ENCODE data around the gene ALKBH5. TPM values are rescaled to one million over a fixed set of nuclear protein-coding genes. Genes with fewer than 3 reads are reported as not detected.

Gene ALKBH5
- total and polyA plus RNA-seq, 2 experiments from 2014 or later, result 32.2 to 117 TPM

- Mint-ChIP-seq H3K4me1 (peaks cover 18% of the 10 kb centered on the region), H3K27ac (no peak overlapping the region), H3K9me3 (no peaks in the 10 kb centered on the region), H3K36me3 (ENCODE audit: low read depth) (no peaks in the 10 kb centered on the region), H3K27me3 (ENCODE audit: insufficient read depth, low read depth, poor library complexity) (peaks cover 15% of the 10 kb centered on the region), H3K4me3 (no peak overlapping the region)
- Histone ChIP-seq H4K20me1 (replicated peaks; ENCODE audit: insufficient read depth) (no peaks in the 10 kb centered on the region), H3K4me1 (ENCODE audit: insufficient read depth) (no peaks in the 10 kb centered on the region), H3K27ac (ENCODE audit: low read depth) (no peak overlapping the region), H3K36me3 (ENCODE audit: insufficient read depth) (no peaks in the 10 kb centered on the region), H3K79me2 (replicated peaks; ENCODE audit: insufficient read depth) (no peaks in the 10 kb centered on the region), H3K4me2 (no peak overlapping the region), H3K4me3 (no peak overlapping the region), H3K9me2 (ENCODE audit: insufficient read depth) (no peaks in the 10 kb centered on the region), H2AFZ (peak overlapping the region; percentile 56; the same call in 1 of the 2 replicates), H3F3A (replicated peaks; ENCODE audit: low read depth) (no peaks in the 10 kb centered on the region), H3K27me3 (ENCODE audit: insufficient read depth) (no peaks in the 10 kb centered on the region)
- peak; percentile 57 for DNase-seq (ENCODE audit: low spot score)
- TF ChIP-seq STAT1 (IDR thresholded peaks at IDR 0.05; ENCODE audit: unreplicated experiment) (no peak), ZNF331 (CRISPR knock-in tag; IDR thresholded peaks at IDR 0.05; ENCODE audit: low read depth) (no peak), ZNF114 (CRISPR knock-in tag; IDR thresholded peaks at IDR 0.05) (no peak), POLR2AphosphoS5 (IDR thresholded peaks at IDR 0.05; ENCODE audit: low read depth) (no peak)
- TF ChIP-seq, protein P1, sequence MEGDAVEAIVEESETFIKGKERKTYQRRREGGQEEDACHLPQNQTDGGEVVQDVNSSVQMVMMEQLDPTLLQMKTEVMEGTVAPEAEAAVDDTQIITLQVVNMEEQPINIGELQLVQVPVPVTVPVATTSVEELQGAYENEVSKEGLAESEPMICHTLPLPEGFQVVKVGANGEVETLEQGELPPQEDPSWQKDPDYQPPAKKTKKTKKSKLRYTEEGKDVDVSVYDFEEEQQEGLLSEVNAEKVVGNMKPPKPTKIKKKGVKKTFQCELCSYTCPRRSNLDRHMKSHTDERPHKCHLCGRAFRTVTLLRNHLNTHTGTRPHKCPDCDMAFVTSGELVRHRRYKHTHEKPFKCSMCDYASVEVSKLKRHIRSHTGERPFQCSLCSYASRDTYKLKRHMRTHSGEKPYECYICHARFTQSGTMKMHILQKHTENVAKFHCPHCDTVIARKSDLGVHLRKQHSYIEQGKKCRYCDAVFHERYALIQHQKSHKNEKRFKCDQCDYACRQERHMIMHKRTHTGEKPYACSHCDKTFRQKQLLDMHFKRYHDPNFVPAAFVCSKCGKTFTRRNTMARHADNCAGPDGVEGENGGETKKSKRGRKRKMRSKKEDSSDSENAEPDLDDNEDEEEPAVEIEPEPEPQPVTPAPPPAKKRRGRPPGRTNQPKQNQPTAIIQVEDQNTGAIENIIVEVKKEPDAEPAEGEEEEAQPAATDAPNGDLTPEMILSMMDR (conservative IDR thresholded peaks at IDR 0.05; ENCODE audit: low read depth in 2 of 2), result peak; percentile 41 to 73
- peak; percentile 58 for ATAC-seq
These were observed 43.7 kb upstream of the ALKBH5 start for GRCh38 chr17:18139949-18140348.

DNA sequence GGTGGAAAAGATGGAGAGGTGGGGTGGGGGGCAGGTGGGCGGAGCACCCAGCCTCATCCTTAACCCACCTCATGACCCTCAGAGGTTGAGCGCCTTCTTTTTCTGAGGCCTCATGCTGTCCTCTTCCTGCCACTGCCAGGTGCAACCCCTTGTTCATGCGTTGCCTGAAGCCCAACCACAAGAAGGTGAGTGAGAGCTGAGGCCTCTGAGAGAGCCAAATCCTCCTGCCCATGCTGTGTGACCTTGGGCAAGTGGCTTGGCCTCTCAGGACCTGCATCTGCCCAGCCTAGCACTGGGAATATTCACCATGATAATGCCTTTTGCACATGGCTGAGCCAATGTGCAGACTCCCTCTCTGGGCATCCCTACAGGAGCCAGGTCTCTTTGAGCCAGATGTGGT lies 43.0 kb upstream of the ALKBH5 start:
- Mint-ChIP-seq H3K36me3 (ENCODE audit: low read depth) (no peaks in the 10 kb centered on the region), H3K9me3 (no peaks in the 10 kb centered on the region), H3K4me1 (peaks cover 17% of the 10 kb centered on the region), H3K27ac (no peak overlapping the region), H3K4me3 (no peak overlapping the region), H3K27me3 (ENCODE audit: insufficient read depth, low read depth, poor library complexity) (peaks cover 15% of the 10 kb centered on the region)
- no peak for TF ChIP-seq CREB1 (CRISPR knock-in tag; IDR thresholded peaks at IDR 0.05; ENCODE audit: low read depth)
- no peak for TF ChIP-seq POLR2AphosphoS5 (IDR thresholded peaks at IDR 0.05; ENCODE audit: low read depth)
- TF ChIP-seq ZNF114 (CRISPR knock-in tag; IDR thresholded peaks at IDR 0.05), result no peak
- Histone ChIP-seq H3K79me2 (replicated peaks; ENCODE audit: insufficient read depth) (no peaks in the 10 kb centered on the region), H3K27me3 (ENCODE audit: insufficient read depth) (no peaks in the 10 kb centered on the region), H2AFZ (no peak overlapping the region), H3K4me2 (no peak overlapping the region), H3K4me1 (ENCODE audit: insufficient read depth) (no peaks in the 10 kb centered on the region), H3K36me3 (ENCODE audit: insufficient read depth) (no peaks in the 10 kb centered on the region), H3K4me3 (no peak overlapping the region), H4K20me1 (replicated peaks; ENCODE audit: insufficient read depth) (no peaks in the 10 kb centered on the region), H3K27ac (ENCODE audit: low read depth) (no peak overlapping the region), H3K9me2 (ENCODE audit: insufficient read depth) (no peaks in the 10 kb centered on the region), H3F3A (replicated peaks; ENCODE audit: low read depth) (no peaks in the 10 kb centered on the region)
- no peak for ATAC-seq
- DNase-seq (ENCODE audit: low spot score), result no peak

DNA sequence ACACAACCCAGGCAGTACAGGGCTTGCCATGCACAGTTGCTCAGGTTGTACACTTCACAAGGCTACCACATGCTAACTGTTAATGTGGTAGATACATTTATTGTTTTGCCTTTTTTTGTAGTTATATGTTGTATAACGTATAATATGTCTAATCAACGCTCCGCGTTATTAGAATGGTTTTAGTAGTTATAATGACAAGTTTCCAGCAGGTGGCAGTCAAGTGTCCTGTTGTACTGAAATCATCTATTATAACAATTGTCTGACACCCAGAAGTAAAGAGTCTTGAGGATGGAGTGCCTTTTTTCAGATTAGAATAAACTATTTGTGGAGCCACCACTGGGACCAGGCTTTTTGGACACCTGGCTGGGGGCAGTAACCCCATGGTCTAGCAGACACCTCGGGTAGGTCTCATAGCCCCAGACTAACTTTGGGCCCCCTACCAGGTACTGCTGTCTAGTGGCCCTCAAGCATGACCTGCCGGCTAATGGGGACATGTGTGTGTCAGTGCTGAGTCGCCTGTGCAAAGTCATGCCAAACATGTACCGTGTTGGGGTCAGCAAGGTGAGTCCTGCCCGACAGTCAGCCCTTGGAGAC lies 42.3 kb upstream of the ALKBH5 start:
- Mint-ChIP-seq H3K27me3 (ENCODE audit: insufficient read depth, low read depth, poor library complexity) (peaks cover 17% of the 10 kb centered on the region), H3K4me1 (peaks cover 12% of the 10 kb centered on the region), H3K36me3 (ENCODE audit: low read depth) (no peaks in the 10 kb centered on the region), H3K27ac (no peak overlapping the region), H3K4me3 (no peak overlapping the region), H3K9me3 (no peaks in the 10 kb centered on the region)
- no peak overlapping the region for H3K4me2 ChIP-seq
- H3K27me3 ChIP-seq (ENCODE audit: insufficient read depth), result no peaks in the 10 kb centered on the region
- DNase-seq (ENCODE audit: low spot score), result peak; percentile 73
- no peaks in the 10 kb centered on the region for H3F3A ChIP-seq (replicated peaks; ENCODE audit: low read depth)
- no peaks in the 10 kb centered on the region for H3K9me2 ChIP-seq (ENCODE audit: insufficient read depth)
- H3K36me3 ChIP-seq (ENCODE audit: insufficient read depth), result no peaks in the 10 kb centered on the region
- no peak for ATAC-seq
- no peaks in the 10 kb centered on the region for H3K79me2 ChIP-seq (replicated peaks; ENCODE audit: insufficient read depth)
- no peak overlapping the region for H3K27ac ChIP-seq (ENCODE audit: low read depth)
- no peak for TF ChIP-seq REST (IDR thresholded peaks at IDR 0.05; ENCODE audit: unreplicated experiment)
- TF ChIP-seq, protein P1 (conservative IDR thresholded peaks at IDR 0.05; ENCODE audit: low read depth in 2 of 2), result peak; percentile 57 to 73
- H3K4me3 ChIP-seq, result no peak overlapping the region
- no peaks in the 10 kb centered on the region for H4K20me1 ChIP-seq (replicated peaks; ENCODE audit: insufficient read depth)
- no peaks in the 10 kb centered on the region for H3K4me1 ChIP-seq (ENCODE audit: insufficient read depth)
- no peak overlapping the region for H2AFZ ChIP-seq

Measured in GM23338 (cell line).